Measurements from ENCODE around the gene HFE. TPM values are rescaled to one million over a fixed set of nuclear protein-coding genes. Genes with fewer than 3 reads are reported as not detected.

Gene HFE
- total and polyA plus RNA-seq, 2 of the 13 experiments (the other 11 are each of a cell fraction or from before 2014, with no cell fraction given), result 3.7 to 6.3 TPM

DNA sequence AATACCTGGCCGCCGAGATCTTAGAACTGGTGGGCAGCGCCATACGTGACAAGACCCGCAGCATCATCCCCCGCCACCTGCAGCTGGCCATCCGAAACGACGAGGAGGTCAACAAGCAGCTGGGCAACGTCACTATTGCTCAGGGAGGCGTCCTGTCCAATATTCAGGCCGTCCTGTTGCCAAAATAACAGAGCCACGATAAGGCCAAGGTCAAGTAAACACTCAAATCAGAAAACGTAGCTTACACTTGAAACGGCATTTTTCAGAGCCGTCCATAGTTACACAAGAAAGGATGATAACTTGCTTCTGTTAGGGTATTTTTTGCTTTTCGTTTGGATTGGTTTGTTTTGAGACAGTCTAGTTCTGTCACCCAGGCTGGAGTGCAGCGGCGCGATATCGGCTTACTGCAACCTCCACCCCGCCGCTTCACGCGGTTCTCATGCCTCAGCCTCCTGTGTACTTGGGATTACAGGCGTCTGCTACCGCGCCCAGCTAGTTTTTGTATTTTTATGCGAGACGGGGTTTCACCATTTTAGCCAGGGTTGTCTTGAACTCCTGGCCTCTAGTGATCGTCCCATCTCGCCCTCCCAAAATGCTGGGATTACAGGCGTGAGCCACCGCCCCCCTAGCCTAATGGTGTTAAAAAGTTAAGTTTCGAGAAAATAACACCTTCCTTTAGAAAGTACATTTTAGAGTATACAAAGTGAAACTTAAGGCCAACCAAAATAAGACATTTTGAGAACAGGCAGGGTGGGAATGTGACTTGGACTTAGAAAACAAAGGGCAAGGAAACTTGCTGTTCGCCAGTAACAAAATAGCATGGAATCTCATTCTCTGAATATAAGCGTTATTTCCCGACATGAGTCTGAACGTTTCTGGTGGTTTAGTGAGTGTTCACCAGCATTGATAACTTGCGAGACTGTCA is 42.8 kb upstream of the HFE start (continued):
- TF ChIP-seq, protein P1, sequence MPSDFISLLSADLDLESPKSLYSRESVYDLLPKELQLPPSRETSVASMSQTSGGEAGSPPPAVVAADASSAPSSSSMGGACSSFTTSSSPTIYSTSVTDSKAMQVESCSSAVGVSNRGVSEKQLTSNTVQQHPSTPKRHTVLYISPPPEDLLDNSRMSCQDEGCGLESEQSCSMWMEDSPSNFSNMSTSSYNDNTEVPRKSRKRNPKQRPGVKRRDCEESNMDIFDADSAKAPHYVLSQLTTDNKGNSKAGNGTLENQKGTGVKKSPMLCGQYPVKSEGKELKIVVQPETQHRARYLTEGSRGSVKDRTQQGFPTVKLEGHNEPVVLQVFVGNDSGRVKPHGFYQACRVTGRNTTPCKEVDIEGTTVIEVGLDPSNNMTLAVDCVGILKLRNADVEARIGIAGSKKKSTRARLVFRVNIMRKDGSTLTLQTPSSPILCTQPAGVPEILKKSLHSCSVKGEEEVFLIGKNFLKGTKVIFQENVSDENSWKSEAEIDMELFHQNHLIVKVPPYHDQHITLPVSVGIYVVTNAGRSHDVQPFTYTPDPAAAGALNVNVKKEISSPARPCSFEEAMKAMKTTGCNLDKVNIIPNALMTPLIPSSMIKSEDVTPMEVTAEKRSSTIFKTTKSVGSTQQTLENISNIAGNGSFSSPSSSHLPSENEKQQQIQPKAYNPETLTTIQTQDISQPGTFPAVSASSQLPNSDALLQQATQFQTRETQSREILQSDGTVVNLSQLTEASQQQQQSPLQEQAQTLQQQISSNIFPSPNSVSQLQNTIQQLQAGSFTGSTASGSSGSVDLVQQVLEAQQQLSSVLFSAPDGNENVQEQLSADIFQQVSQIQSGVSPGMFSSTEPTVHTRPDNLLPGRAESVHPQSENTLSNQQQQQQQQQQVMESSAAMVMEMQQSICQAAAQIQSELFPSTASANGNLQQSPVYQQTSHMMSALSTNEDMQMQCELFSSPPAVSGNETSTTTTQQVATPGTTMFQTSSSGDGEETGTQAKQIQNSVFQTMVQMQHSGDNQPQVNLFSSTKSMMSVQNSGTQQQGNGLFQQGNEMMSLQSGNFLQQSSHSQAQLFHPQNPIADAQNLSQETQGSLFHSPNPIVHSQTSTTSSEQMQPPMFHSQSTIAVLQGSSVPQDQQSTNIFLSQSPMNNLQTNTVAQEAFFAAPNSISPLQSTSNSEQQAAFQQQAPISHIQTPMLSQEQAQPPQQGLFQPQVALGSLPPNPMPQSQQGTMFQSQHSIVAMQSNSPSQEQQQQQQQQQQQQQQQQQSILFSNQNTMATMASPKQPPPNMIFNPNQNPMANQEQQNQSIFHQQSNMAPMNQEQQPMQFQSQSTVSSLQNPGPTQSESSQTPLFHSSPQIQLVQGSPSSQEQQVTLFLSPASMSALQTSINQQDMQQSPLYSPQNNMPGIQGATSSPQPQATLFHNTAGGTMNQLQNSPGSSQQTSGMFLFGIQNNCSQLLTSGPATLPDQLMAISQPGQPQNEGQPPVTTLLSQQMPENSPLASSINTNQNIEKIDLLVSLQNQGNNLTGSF (CRISPR knock-in tag; IDR thresholded peaks at IDR 0.05), result no peak
- TF ChIP-seq ZNF33A (CRISPR knock-in tag; IDR thresholded peaks at IDR 0.05; ENCODE audit: borderline replicate concordance) (no peak), PAX8 (CRISPR knock-in tag; IDR thresholded peaks at IDR 0.05; ENCODE audit: borderline replicate concordance) (0 out of 2 replicates have a peak, but pooled peaks have one; percentile 12), CCAR2 (optimal IDR thresholded peaks at IDR 0.05; ENCODE audit: low read depth, low read length) (no peak), SNAI1 (CRISPR knock-in tag; IDR thresholded peaks at IDR 0.05; ENCODE audit: borderline replicate concordance) (no peak), ZNF530 (CRISPR knock-in tag; IDR thresholded peaks at IDR 0.05; ENCODE audit: low read depth) (no peak), DMAP1 (CRISPR knock-in tag; IDR thresholded peaks at IDR 0.05) (0 out of 2 replicates have a peak, but pooled peaks have one; percentile 24), ZSCAN30 (CRISPR knock-in tag; IDR thresholded peaks at IDR 0.05) (peak; percentile 57; the same call in 1 of the 2 replicates), ZNF776 (CRISPR knock-in tag; IDR thresholded peaks at IDR 0.05) (no peak), KDM1A (CRISPR knock-in tag; IDR thresholded peaks at IDR 0.05) (no peak; the same call in 1 of the 2 replicates)
- TF ChIP-seq, protein P2, sequence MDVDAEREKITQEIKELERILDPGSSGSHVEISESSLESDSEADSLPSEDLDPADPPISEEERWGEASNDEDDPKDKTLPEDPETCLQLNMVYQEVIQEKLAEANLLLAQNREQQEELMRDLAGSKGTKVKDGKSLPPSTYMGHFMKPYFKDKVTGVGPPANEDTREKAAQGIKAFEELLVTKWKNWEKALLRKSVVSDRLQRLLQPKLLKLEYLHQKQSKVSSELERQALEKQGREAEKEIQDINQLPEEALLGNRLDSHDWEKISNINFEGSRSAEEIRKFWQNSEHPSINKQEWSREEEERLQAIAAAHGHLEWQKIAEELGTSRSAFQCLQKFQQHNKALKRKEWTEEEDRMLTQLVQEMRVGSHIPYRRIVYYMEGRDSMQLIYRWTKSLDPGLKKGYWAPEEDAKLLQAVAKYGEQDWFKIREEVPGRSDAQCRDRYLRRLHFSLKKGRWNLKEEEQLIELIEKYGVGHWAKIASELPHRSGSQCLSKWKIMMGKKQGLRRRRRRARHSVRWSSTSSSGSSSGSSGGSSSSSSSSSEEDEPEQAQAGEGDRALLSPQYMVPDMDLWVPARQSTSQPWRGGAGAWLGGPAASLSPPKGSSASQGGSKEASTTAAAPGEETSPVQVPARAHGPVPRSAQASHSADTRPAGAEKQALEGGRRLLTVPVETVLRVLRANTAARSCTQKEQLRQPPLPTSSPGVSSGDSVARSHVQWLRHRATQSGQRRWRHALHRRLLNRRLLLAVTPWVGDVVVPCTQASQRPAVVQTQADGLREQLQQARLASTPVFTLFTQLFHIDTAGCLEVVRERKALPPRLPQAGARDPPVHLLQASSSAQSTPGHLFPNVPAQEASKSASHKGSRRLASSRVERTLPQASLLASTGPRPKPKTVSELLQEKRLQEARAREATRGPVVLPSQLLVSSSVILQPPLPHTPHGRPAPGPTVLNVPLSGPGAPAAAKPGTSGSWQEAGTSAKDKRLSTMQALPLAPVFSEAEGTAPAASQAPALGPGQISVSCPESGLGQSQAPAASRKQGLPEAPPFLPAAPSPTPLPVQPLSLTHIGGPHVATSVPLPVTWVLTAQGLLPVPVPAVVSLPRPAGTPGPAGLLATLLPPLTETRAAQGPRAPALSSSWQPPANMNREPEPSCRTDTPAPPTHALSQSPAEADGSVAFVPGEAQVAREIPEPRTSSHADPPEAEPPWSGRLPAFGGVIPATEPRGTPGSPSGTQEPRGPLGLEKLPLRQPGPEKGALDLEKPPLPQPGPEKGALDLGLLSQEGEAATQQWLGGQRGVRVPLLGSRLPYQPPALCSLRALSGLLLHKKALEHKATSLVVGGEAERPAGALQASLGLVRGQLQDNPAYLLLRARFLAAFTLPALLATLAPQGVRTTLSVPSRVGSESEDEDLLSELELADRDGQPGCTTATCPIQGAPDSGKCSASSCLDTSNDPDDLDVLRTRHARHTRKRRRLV (CRISPR knock-in tag; IDR thresholded peaks at IDR 0.05), result peak; percentile 54; the same call in 1 of the 2 replicates
- TF ChIP-seq, protein P3, sequence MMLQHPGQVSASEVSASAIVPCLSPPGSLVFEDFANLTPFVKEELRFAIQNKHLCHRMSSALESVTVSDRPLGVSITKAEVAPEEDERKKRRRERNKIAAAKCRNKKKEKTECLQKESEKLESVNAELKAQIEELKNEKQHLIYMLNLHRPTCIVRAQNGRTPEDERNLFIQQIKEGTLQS (CRISPR knock-in tag; IDR thresholded peaks at IDR 0.05), result 0 out of 2 replicates have a peak, but pooled peaks have one; percentile 5
